GM18505 (cell line): ENCODE measurements around the gene WDR41.

Source experiments
- ATAC-seq: cut with Tn5 transposase; IDR thresholded peaks from one replicate; pipeline ENCODE4 v1.9.1; 2021; ENCODE audit not compliant: unreplicated experiment
- POLR2A ChIP-seq: IDR thresholded peaks from 4 replicates; pipeline ENCODE4 v1.6.1; 2011; ENCODE audit warnings: borderline replicate concordance; ENCODE audit not compliant: insufficient read depth, insufficient read length; ENCODE audit errors: extremely low read depth

The WDR41 gene

DNA sequence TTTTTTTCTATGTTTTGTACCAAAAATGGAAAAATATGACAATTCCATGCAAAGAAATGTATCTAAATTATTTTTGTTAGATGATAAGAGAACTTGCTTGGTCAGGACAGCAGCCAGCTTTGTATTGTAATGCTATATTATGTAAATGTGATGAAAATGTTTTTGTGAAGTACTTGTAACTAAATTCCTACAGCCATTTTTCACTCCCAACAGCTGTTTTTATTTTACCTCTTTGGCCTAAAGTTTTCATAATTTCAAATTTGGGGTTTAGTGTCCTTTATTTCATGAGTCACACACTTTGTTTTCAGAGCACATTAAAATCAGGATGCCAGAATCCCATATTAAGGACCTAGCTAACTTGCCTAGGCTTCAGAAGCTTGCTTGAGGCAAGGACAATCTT is 64.1 kb downstream of the WDR41 start:
- no peak for TF ChIP-seq POLR2A

DNA sequence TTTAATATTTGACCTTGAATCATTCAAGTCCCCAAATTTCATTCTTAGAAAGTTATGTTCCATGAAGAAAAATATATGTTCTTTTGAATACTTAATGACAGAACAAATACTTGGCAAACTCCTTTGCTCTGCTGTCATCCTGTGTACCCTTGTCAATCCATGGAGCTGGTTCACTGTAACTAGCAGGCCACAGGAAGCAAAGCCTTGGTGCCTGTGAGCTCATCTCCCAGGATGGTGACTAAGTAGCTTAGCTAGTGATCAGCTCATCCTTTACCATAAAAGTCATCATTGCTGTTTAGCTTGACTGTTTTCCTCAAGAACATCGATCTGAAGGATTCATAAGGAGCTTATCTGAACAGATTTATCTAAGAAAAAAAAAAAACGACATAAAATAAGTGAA is 65.4 kb downstream of the WDR41 start:
- ATAC-seq: no peak
- no peak for TF ChIP-seq POLR2A

More for the DNA sequence above, 64.1 kb downstream of the WDR41 start:
- ATAC-seq: no peak

DNA sequence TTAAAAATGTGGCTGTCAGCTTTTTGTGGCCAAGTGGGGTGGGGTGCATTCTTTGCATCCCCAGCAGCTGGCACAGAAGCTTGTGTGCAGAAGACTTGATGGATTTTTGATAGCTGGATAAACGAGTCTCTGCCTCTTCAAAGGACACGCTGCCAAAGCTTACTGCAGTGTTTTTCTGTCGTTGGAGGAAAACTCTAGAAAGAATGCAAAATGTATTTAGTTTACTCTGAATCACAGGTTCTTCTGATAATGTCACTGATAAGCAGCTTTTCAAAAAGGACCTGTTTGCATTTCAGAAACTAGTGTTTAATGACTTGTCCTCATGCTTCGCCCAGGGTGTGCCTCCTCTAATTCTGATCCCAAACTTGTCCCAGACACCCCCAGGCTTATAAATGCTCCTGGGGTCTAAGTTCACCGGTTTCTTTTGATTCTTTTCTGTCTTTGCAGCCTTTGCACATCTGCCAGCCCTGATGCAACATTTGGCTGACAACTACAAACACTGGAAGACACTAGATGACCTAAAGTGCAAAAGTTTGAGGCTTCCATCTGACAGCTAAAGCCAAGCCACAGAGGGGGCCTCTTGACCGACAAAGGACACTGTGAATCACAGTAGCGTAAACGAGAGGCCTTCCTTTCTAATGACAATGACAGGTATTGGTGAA is 66.0 kb downstream of the WDR41 start:
- no peak for TF ChIP-seq POLR2A
- ATAC-seq: no peak

DNA sequence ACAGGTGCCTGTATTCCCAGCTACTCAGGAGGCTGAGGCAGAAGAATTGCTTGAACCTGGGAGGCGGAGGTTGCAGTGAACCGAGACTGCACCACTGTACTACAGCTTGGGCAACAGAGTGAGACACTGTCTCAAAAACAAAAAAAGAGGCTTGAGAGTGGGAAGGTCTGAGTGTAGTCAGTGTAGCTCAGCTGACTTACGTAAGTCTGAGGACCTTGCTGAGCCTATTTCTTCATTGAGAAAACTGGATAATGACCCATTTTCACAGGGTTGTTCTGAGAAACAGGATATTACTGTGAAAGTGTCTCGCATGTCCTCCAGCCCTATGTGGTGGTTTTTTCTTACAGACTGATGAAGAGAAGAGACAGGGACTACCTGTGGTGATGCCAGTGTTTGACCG is 66.7 kb downstream of the WDR41 start:
- ATAC-seq: no peak
- TF ChIP-seq POLR2A: no peak

DNA sequence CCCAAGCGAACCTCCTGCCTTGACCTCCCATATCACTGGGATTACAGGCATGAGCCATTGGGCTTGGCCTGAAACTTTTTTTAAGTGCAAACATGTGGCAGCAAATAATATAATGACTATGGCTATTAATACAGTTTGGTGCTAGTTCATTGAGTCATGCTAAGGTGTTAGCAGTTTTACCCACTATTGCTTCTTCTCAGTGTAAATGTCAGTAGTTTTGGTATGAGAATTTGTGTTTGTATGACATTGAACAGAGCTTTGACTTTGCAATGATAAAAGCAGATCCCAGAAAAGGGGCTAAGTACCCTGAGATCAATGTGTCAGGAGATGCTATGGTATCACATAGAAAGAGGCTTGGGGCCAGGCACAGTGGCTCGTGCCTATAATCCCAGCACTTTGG is 67.2 kb downstream of the WDR41 start:
- TF ChIP-seq POLR2A: no peak
- no peak for ATAC-seq

- ATAC-seq: no peak
- TF ChIP-seq POLR2A: no peak
Measured at GRCh38 chr5:77423022-77423750, 68.9 kb downstream of the WDR41 start.

DNA sequence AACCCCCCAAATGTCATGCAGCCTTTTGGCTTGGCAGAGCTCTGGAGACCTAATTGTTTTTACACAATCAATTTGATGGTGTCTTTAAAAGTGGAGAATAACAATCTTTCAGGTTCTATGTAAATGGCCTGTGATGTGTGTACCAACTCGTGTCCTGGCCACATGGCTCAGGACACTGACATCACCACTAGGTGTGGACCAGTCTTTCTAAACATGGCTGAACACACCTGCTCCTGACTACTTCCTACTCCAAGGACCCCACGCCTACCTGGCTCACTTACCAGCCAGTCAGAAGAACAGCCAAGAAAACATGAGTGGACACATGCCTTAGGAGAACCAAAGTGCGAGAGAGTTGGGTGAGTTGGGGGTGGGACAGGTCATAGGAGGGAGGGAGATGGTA is 71.2 kb downstream of the WDR41 start:
- TF ChIP-seq POLR2A: no peak
- no peak for ATAC-seq

- no peak for ATAC-seq
- no peak for TF ChIP-seq POLR2A
Measured at GRCh38 chr5:77419644-77420582, 72.2 kb downstream of the WDR41 start.

- no peak for ATAC-seq
Measured at GRCh38 chr5:77418601-77419581, 73.2 kb downstream of the WDR41 start.

GRCh38 chr5:77418162-77418561 is 74.0 kb downstream of the WDR41 start:
- ATAC-seq: no peak
- no peak for TF ChIP-seq POLR2A

More at GRCh38 chr5:77418601-77419581, 73.2 kb downstream of the WDR41 start:
- no peak for TF ChIP-seq POLR2A

DNA sequence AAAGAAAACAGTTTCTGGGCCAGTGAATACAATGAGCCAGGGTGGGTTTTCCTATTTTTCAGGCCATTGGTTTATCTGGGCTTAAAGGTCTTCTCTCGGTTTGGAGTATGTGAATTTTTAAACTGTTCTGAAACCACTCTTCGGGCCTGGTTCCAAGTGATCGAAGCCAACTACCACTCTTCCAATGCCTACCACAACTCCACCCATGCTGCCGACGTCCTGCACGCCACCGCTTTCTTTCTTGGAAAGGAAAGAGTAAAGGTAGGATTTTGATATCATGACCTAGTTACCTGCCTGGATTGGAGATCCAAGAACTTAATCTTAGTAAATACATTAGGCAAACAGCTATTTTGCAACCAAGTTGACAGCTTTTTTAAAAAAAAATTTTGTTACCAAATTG is 79.1 kb downstream of the WDR41 start:
- ATAC-seq: no peak
- TF ChIP-seq POLR2A: no peak

DNA sequence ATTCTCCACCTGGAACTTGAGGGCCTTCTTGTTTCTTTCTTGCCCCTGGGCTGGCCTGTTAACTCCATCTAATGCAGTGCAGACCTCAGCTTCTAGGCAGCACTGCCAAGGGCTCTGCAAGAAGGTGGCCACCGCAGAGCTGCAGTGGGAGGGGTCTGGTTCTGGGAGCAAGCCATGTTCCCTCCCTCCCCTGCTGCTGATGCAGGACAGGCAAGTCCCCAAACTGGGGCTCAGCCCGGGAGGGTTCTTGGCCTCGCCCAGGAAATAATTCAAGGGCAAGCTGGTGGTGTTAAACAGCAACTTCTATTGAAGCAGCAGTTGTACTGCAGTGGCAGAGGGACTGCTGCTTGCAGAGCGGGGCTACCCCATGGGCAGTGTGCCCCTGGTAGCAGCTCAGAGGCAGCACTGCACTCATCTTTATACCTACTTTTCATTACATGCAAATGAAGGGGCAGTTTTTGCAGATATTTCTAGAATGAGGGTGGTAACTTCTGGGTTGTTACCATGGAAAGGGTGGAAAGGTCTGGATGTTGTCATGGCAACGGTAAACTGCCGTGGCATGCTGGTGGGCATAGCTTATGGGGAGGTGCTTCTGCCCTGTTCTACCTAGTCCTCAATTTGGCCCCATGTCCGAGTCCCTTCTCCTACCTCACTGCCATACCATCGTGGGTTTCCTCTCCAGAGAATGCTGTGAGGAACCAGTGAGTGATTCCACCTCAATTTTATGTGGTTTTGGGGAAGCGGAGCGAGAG is 82.1 kb downstream of the WDR41 start:
- TF ChIP-seq POLR2A: no peak
- ATAC-seq: no peak
